Stimulated activated CD4-positive, alpha-beta T cell treated with anti-CD3 and anti-CD28 coated beads, Interleukin-1b, Interleukin-23, amount 100 ng/mL, for 24 hours (primary cell): Measurements from ENCODE around the gene C10orf67.

ENCODE experiments used
- DNase-seq, 4 experiments: peaks; one replicate each; pipeline ENCODE4 v3.0.0-alpha.2; 2020; ENCODE audit warnings: low read depth in 4 of 4, low spot score in 1 of 4

The C10orf67 gene

GRCh38 chr10:23199768-23200511, 144.7 kb downstream of the C10orf67 start:
- no peak for DNase-seq

GRCh38 chr10:23198940-23199767, 145.4 kb downstream of the C10orf67 start:
- DNase-seq: no peak

GRCh38 chr10:23198610-23198939, 146.0 kb downstream of the C10orf67 start:
- DNase-seq: no peak

DNA sequence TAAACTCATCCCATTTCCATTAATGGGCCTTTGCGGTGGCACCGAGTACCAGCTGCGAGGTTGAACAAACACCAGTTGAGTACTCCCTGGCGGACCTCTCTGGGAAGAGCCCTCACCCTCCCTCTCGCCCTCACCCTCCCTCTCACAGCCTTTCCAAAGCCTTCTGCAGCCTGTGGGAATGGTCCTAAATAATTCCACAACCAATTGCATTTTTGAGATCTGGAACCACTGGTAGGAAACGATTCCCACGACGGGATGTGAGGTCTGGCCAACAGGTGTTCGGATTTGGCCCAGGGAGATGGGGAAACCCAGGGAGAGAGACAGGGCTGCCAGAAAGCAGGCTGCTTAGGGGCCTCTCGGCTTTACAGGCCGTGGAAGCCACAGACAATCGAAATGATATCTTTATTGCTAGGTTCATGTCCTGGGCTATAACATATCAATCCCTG, 147.2 kb downstream of the C10orf67 start:
- DNase-seq: no peak

DNA sequence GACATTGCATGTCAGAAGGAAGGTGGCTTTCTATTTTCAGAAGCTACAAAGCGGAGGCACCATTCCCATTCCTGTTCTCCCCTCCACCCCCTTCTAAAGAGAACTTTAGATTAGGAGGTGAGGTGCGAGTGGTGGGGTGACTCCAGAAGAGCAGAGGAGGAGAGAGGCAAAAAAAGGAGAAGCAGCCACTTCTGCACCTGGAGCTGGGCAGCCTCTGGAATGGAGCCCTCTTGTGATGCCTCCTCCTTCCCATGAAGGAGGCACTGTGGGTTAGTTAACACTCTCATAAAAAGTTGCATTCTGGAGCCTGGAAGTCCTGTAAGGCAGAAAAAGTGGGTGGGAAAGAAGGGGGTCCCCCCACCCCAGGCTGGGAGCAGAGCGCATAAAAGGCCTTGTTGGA, 147.7 kb downstream of the C10orf67 start:
- no peak for DNase-seq

DNA sequence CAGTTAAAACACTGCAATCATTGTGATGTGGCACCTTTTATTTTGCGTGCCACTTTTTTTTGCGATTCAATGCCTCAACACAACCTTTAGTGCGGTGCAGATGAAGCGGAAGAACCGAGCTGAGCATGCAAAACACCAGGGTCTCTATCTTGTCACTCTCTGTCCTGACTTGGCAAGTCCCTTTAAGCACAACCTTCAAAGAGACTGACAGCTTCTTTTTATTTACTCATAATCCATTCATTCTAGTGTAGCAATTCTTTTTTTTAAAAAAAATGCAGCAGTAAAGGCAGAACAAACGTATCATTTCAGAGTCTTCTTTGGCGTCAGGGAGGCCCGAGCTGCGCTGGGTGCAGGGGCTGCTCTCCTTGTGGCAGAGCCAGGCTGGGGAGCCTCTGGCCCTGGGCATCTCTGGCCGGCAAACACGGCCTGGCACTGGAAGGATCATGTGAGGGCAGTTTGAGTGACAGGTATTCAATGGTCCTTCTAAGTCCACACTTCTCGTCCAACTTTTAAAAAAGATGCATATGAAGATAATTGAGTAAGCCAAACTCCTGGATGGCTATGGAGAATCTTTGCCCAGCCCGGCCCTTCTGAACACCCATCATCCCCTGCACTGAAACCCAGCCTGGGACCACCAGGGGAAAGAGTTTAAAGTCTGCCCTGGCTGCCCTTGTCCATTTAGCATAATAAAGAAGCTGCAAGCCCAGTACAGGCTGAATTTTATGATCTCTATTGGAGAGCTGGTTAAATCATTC, 148.6 kb downstream of the C10orf67 start:
- DNase-seq: no peak

GRCh38 chr10:23194966-23195845, 149.4 kb downstream of the C10orf67 start:
- no peak for DNase-seq

DNA sequence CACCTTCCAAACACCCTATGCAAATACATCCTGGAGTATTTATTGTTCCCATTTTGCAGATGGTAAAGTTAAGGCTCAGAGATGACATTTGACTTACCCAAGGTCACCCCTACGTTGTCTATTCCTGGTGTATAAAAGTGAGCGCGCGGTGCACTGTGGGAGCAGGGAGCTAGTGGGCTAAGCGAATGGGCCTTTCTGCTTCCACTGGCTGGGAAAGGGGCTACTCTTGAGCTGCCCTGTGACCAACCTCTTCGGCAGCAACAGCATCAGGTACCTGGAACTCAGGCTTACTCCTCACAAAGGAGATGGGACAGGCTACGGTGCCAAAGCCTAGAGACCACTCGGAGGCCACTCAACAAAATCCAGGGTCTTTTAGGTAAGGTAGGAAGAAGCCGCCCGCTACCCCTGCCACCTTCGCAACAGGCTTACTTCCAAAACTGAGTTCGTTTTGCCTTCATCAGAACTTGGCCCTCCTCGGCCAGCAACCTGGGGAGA, 150.1 kb downstream of the C10orf67 start:
- DNase-seq: no peak

DNA sequence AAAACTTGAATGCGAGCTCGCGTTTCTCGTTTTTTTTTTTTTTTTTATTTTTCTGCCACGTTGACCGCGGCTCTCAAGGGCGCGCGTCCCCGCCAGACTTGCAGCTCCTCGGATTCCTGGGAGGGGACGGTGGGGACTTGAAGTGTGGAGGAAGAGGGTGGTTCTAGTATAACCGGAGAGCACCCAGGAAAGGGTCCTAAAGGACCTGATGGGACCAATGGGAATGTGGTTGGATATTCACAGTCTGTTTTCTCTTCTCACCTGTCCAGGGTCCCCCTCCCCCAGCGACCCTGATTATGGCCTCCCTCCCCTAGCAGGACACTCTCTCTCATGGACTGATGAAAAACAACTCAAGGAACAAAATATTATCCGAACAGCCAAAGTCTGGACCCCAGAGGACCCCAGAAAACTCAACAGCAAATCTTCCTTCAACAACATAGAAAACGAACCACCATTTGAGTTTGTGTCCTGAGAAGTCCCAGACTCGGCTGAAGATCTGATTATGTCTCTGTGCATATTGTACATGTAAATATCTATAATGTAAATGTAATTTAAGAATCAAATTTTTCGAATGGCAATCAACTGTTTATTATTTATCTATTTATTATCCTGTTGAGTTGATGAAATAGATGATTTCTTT, 151.0 kb downstream of the C10orf67 start:
- no peak for DNase-seq

DNA sequence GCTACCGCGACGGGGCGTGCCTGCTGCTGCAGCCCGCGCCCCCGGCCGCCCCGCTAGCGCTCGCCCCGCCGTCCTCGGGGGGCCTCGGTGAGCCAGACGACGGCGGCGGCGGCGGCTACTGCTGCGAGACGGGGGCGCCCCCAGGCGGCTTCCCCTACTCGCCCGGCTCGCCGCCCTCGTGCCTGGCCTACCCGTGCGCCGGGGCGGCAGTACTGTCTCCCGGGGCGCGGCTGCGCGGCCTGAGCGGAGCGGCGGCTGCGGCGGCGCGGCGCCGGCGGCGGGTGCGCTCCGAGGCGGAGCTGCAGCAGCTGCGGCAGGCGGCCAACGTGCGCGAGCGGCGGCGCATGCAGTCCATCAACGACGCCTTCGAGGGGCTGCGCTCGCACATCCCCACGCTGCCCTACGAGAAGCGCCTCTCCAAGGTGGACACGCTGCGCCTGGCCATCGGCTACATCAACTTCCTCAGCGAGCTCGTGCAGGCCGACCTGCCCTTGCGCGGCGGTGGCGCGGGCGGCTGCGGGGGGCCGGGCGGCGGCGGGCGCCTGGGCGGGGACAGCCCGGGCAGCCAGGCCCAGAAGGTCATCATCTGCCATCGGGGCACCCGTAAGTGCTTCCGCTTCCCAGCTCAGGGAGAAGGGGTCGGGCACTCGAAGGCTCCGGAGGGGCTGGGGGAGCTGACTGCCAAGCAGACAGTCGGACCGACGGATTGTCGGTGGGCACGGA, 151.7 kb downstream of the C10orf67 start:
- no peak for DNase-seq

- DNase-seq: no peak
Observed at GRCh38 chr10:23191764-23192711, 152.6 kb downstream of the C10orf67 start, which contains the start of gene PTF1A. PTF1A (plus strand) TSS chr10:23192312; CDS start chr10:23192531, 219 bp downstream.

GRCh38 chr10:23190872-23191763, 153.5 kb downstream of the C10orf67 start:
- no peak for DNase-seq

DNA sequence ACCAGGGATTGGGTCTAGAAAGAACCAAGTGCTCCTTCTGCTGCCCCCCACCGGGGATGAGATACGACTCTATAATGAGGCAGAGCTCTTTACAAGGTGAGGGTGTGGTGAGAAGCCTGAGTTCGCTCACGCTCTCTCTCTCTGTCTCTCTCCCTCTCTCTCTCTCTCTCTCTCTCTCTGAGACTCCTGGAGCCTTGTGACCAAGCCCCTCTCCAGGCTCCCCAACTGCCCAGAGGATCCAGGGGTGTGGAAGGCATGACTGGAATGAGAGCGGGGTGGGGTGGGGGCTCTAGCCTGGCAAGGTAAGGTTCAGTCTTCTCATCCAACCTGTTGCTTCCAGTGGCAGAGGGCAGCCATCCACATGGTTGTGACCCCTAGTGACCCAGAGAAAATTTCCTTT, 155.6 kb downstream of the C10orf67 start:
- DNase-seq: no peak

DNA sequence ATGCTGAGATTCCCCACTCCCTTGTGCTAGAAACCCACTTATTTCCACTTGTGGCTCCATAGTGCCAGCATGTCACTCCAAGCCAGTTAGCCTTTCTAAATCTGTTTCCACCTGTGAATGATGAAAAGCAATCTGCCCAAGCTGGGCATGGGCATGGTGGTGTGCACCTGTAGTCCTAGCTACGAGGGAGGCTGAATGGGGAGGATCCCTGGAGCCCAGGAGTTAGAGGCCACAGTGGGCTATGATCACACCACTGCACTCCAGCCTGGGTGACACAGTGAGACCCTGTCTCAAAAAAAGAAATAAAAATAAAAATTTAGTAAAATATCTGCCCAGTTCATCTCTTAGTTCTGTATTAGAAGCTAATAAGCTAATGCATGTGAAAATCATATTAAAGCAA, 157.4 kb downstream of the C10orf67 start:
- no peak for DNase-seq

GRCh38 chr10:23186697-23187096, 157.9 kb downstream of the C10orf67 start:
- DNase-seq: no peak

GRCh38 chr10:23186178-23186577, 158.4 kb downstream of the C10orf67 start:
- no peak for DNase-seq

GRCh38 chr10:23174977-23175512, 169.6 kb downstream of the C10orf67 start:
- no peak for DNase-seq
